CD14-positive monocyte (primary cell): Measurements from ENCODE around the gene ZNF850. TPM values are rescaled to one million over a fixed set of nuclear protein-coding genes. Genes with fewer than 3 reads are reported as not detected.
A peak's percentile ranks its signal among the peaks of the same experiment; 100 is the strongest.

Source experiments
- DNase-seq, 3 donors: peaks; one replicate each; pipeline ENCODE4 v3.0.0-alpha.2; 2011 to 2022
- H2AFZ ChIP-seq: 2 replicates; pipeline ENCODE4 v1.6.0; 2012; ENCODE audit warnings: mild to moderate bottlenecking, low read depth, low read length, inconsistent platforms; ENCODE audit not compliant: insufficient read depth, poor library complexity, severe bottlenecking
- H3K27ac ChIP-seq, 2 donors: 1 replicate in 1 of 2; 2 replicates in 1 of 2; pipeline ENCODE4 v1.5.1; 2012 to 2013; ENCODE audit warnings: low read length in 2 of 2, control low read depth in 1 of 2, inconsistent platforms in 1 of 2, low read depth in 1 of 2, mild to moderate bottlenecking in 1 of 2
- H3K27me3 ChIP-seq, 2 donors: one replicate each; pipeline versions ENCODE4 v1.6.0 to v1.6.1; 2011 to 2013; ENCODE audit warnings: low read length in 2 of 2; ENCODE audit not compliant: control insufficient read depth in 2 of 2, insufficient read depth in 2 of 2
- H3K36me3 ChIP-seq, 2 donors: replicated peaks in 1 of 2; 1 replicate in 1 of 2; 2 replicates in 1 of 2; pipeline versions ENCODE4 v1.5.1 to v1.6.1; 2012 to 2013; ENCODE audit warnings: low read length in 2 of 2, control low read depth in 1 of 2, inconsistent platforms in 1 of 2, mild to moderate bottlenecking in 1 of 2; ENCODE audit not compliant: insufficient read depth in 2 of 2, control insufficient read depth in 1 of 2
- H3K4me1 ChIP-seq, 2 donors: 1 replicate in 1 of 2; 2 replicates in 1 of 2; pipeline versions ENCODE4 v1.5.1 to v1.6.1; 2012 to 2013; ENCODE audit warnings: low read length in 2 of 2, control low read depth in 1 of 2, inconsistent platforms in 1 of 2, mild to moderate bottlenecking in 1 of 2, moderate library complexity in 1 of 2; ENCODE audit not compliant: insufficient read depth in 2 of 2, control insufficient read depth in 1 of 2
- H3K4me2 ChIP-seq: replicated peaks from 2 replicates; pipeline ENCODE3; 2012; ENCODE audit warnings: low read length, moderate library complexity, mild to moderate bottlenecking; ENCODE audit not compliant: poor library complexity, severe bottlenecking; ENCODE audit errors: extremely low read depth
- H3K4me3 ChIP-seq, 3 experiments: fragments of 200-600 bp in 1 of 3; sonication (generic) in 1 of 3; replicated peaks in 1 of 3; 1 replicate in 2 of 3; 2 replicates in 1 of 3; pipeline ENCODE4 v1.5.1; 2011 to 2013; ENCODE audit warnings: low read length in 3 of 3, mild to moderate bottlenecking in 3 of 3, control low read depth in 2 of 3, low read depth in 2 of 3, inconsistent platforms in 1 of 3, moderate library complexity in 1 of 3
- H3K79me2 ChIP-seq: 2 replicates; pipeline ENCODE4 v1.6.0; 2012; ENCODE audit warnings: mild to moderate bottlenecking, control low read depth, inconsistent platforms, low read length, moderate library complexity; ENCODE audit not compliant: insufficient read depth
- H3K9ac ChIP-seq: 2 replicates; pipeline ENCODE4 v1.6.0; 2017; ENCODE audit warnings: low read length, mild to moderate bottlenecking; ENCODE audit not compliant: insufficient read depth, poor library complexity, severe bottlenecking
- H3K9me3 ChIP-seq, 2 donors: replicated peaks in 1 of 2; 1 replicate in 1 of 2; 2 replicates in 1 of 2; pipeline versions ENCODE4 v1.5.1 to v1.6.1; 2012 to 2013; ENCODE audit warnings: low read length in 2 of 2, control low read depth in 1 of 2; ENCODE audit not compliant: control insufficient read depth in 1 of 2, insufficient read depth in 1 of 2
- H4K20me1 ChIP-seq: 2 replicates; pipeline ENCODE4 v1.6.0; 2012; ENCODE audit warnings: mild to moderate bottlenecking, low read length, control low read depth, moderate library complexity; ENCODE audit not compliant: insufficient read depth
- H3K27ac Mint-ChIP-seq, 7 donors: one replicate each; pipeline ENCODE4 v1.8.0; 2020; ENCODE audit warnings: mild to moderate bottlenecking in 7 of 7, mixed read lengths in 7 of 7, moderate library complexity in 6 of 7, inconsistent platforms in 2 of 7
- H3K27me3 Mint-ChIP-seq, 3 donors: one replicate each; pipeline ENCODE4 v1.8.0; 2021 to 2022; ENCODE audit warnings: low read depth in 3 of 3, mild to moderate bottlenecking in 3 of 3, mixed read lengths in 3 of 3, moderate library complexity in 3 of 3, inconsistent platforms in 1 of 3
- H3K36me3 Mint-ChIP-seq, 2 donors: one replicate each; pipeline ENCODE4 v1.8.0; 2020; ENCODE audit warnings: mixed read lengths in 2 of 2, inconsistent platforms in 1 of 2, mild to moderate bottlenecking in 1 of 2
- H3K4me1 Mint-ChIP-seq: one replicate; pipeline ENCODE4 v1.8.0; 2020; ENCODE audit warnings: mild to moderate bottlenecking, mixed read lengths
- H3K4me3 Mint-ChIP-seq, 2 donors: one replicate each; pipeline ENCODE4 v1.8.0; 2020; ENCODE audit warnings: mild to moderate bottlenecking in 2 of 2, mixed read lengths in 2 of 2, moderate library complexity in 1 of 2
- H3K9me3 Mint-ChIP-seq, 7 donors: one replicate each; pipeline ENCODE4 v1.8.0; 2020 to 2022; ENCODE audit warnings: mixed read lengths in 7 of 7, mild to moderate bottlenecking in 6 of 7, moderate library complexity in 6 of 7, inconsistent platforms in 2 of 7
- WGBS: methylation state at CpG from one replicate; pipeline ENCODE4 v1.1.5; 2013; ENCODE audit warnings: missing lambda C conversion rate; ENCODE audit not compliant: insufficient coverage; 5-methylcytosine and 5-hydroxymethylcytosine counted together
- intact Hi-C, 2 donors: fragments of 100-400 bp; cut with micrococcal nuclease; formaldehyde crosslinking; loops; one replicate each; pipeline versions ENCODE4 v1.15.0 to v1.15.1; 2023
- polyA plus RNA-seq, 3 donors: library from polyadenylated mRNA; depleted of rRNA in 1 of 3; unstranded in 2 of 3; stranded (reverse) in 1 of 3; fragments of 300-500 nt in 2 of 3; fragments of >200 nt in 1 of 3; fragmentation: Illumina TruSeq in 2 of 3; gene quantifications; 1 replicate in 2 of 3; 2 replicates in 1 of 3; pipeline ENCODE4 v1.2.3, GENCODE V29; 2012 to 2021
- TF ChIP-seq, protein P1 (sequence below): fragments of 200-600 bp; IDR thresholded peaks from one replicate; pipeline ENCODE4 v1.8.0; 2022; ENCODE audit warnings: antibody characterized with exemption, mild to moderate bottlenecking

Gene ZNF850
- polyA plus RNA-seq, 3 donors = 0.02 to 0.15 (median 0.08) TPM

DNA sequence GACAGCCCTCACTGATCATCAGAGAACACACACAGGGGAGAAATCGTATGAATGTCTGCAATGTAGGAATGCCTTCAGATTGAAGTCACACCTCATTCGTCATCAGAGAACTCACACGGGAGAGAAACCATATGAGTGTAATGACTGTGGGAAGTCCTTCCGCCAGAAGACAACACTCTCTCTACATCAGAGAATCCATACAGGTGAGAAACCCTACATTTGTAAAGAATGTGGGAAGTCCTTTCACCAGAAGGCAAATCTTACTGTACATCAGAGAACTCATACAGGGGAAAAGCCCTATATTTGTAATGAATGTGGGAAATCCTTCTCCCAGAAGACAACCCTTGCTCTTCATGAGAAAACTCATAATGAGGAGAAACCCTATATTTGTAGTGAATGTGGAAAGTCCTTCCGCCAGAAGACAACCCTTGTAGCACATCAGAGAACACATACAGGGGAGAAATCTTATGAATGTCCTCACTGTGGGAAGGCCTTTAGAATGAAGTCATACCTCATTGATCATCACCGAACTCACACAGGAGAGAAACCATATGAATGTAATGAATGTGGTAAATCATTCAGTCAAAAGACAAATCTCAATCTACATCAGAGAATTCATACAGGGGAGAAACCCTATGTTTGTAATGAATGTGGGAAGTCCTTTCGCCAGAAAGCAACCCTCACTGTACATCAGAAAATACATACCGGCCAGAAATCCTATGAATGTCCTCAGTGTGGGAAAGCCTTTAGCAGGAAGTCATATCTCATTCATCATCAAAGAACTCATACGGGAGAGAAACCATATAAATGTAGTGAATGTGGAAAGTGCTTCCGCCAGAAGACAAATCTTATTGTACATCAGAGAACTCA is 52.7 kb downstream of the ZNF850 start:
- Histone ChIP-seq H3K36me3 (peaks cover 36 to 55% of the 10 kb centered on the region in 2 donors), H3K9me3 (peaks cover 62 to 95% of the 10 kb centered on the region in 2 donors), H3K27ac (no peak overlapping the region), H3K9ac (no peak overlapping the region), H3K4me1 (no peaks in the 10 kb centered on the region), H3K4me3 (peak overlapping the region in 1 of 3 experiments; percentile 40), H3K27me3 (no peaks in the 10 kb centered on the region), H2AFZ (no peak overlapping the region), H4K20me1 (no peaks in the 10 kb centered on the region), H3K4me2 (no peak overlapping the region), H3K79me2 (no peaks in the 10 kb centered on the region)
- intact Hi-C loops = no loop called here
- peaks cover 38 to 50% of the 10 kb centered on the region in 2 donors for H3K36me3 Mint-ChIP-seq
- no peak overlapping the region for H3K4me3 Mint-ChIP-seq
- no peak for DNase-seq
- no peak overlapping the region for H3K27ac Mint-ChIP-seq
- TF ChIP-seq, protein P1, sequence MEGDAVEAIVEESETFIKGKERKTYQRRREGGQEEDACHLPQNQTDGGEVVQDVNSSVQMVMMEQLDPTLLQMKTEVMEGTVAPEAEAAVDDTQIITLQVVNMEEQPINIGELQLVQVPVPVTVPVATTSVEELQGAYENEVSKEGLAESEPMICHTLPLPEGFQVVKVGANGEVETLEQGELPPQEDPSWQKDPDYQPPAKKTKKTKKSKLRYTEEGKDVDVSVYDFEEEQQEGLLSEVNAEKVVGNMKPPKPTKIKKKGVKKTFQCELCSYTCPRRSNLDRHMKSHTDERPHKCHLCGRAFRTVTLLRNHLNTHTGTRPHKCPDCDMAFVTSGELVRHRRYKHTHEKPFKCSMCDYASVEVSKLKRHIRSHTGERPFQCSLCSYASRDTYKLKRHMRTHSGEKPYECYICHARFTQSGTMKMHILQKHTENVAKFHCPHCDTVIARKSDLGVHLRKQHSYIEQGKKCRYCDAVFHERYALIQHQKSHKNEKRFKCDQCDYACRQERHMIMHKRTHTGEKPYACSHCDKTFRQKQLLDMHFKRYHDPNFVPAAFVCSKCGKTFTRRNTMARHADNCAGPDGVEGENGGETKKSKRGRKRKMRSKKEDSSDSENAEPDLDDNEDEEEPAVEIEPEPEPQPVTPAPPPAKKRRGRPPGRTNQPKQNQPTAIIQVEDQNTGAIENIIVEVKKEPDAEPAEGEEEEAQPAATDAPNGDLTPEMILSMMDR = no peak
- peaks cover 50 to 91% (median 84%) of the 10 kb centered on the region in 7 donors for H3K9me3 Mint-ChIP-seq
- no peaks in the 10 kb centered on the region for H3K4me1 Mint-ChIP-seq
- WGBS = no CpG with 5 or more reads among the region's 10 CpGs
- H3K27me3 Mint-ChIP-seq = no peaks in the 10 kb centered on the region

GRCh38 chr19:36709423-36709822 is 63.2 kb downstream of the ZNF850 start:
- Mint-ChIP-seq H3K9me3 (peaks cover 55 to 93% (median 87%) of the 10 kb centered on the region in 7 donors), H3K4me3 (no peak overlapping the region), H3K36me3 (peaks cover 43 to 62% of the 10 kb centered on the region in 2 donors), H3K4me1 (no peaks in the 10 kb centered on the region), H3K27ac (no peak overlapping the region), H3K27me3 (peaks cover 0 to 2% (median 0%) of the 10 kb centered on the region in 3 donors)
- Histone ChIP-seq H3K27me3 (no peaks in the 10 kb centered on the region), H3K4me2 (no peak overlapping the region), H3K79me2 (no peaks in the 10 kb centered on the region), H3K9ac (no peak overlapping the region), H3K4me3 (no peak overlapping the region), H3K27ac (no peak overlapping the region), H3K4me1 (no peaks in the 10 kb centered on the region), H2AFZ (no peak overlapping the region), H3K9me3 (peaks cover 61 to 100% of the 10 kb centered on the region in 2 donors), H4K20me1 (no peaks in the 10 kb centered on the region), H3K36me3 (peaks cover 25 to 83% of the 10 kb centered on the region in 2 donors)
- DNase-seq = no peak
- 100% methylated on average over 2 of the region's 2 CpGs for WGBS
- TF ChIP-seq, protein P1 = no peak
- intact Hi-C loops = no loop called here
